ENCODE measurements around the gene NKX6-2.
"Not testable (repeated sequence)": the region's sequence is repeated elsewhere in the genome, so short reads cannot be mapped to it uniquely, and the experiment has no call there.

Gene NKX6-2

DNA sequence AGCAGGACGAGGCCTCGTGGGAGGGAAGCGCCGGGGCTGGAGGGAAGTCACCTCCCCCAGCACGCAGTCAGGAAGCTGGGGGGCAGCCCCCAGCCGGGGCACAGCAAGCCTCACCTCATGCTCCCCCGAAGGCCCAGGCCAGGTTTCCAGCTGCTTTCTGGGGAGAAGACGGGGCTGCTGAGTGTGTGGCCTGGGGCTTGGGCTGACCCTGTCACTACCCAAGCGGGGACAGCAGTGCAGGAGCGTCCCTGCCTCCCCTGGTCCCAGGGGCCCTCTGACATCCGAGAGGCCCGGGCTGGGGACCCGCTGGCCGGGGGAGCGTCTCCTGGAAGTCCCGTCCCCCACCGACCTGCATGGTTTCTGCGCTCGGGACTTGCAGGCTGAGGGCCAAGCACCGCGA lies 19.7 kb upstream of the NKX6-2 start:
- H3K27me3 ChIP-seq (ENCODE audit: control insufficient read depth, insufficient read depth, low read length, poor library complexity, severe bottlenecking), result no peaks in the 10 kb centered on the region
- no peaks in the 10 kb centered on the region for H3K9me3 ChIP-seq (ENCODE audit: control insufficient read depth, low read length)
- no peaks in the 10 kb centered on the region for H3K4me1 ChIP-seq (ENCODE audit: control insufficient read depth, insufficient read depth, low read length)
- H3K4me3 ChIP-seq (ENCODE audit: insufficient read depth, low read depth, low read length), result no peak overlapping the region
- WGBS, 2 experiments, result 81 to 87% methylated on average over 21 of the region's 21 CpGs
- H3K27ac ChIP-seq (ENCODE audit: insufficient read depth, low read depth, low read length, poor library complexity, severe bottlenecking), result no peak overlapping the region
- H3K36me3 ChIP-seq (ENCODE audit: control insufficient read depth, insufficient read depth, low read length), result no peaks in the 10 kb centered on the region

DNA sequence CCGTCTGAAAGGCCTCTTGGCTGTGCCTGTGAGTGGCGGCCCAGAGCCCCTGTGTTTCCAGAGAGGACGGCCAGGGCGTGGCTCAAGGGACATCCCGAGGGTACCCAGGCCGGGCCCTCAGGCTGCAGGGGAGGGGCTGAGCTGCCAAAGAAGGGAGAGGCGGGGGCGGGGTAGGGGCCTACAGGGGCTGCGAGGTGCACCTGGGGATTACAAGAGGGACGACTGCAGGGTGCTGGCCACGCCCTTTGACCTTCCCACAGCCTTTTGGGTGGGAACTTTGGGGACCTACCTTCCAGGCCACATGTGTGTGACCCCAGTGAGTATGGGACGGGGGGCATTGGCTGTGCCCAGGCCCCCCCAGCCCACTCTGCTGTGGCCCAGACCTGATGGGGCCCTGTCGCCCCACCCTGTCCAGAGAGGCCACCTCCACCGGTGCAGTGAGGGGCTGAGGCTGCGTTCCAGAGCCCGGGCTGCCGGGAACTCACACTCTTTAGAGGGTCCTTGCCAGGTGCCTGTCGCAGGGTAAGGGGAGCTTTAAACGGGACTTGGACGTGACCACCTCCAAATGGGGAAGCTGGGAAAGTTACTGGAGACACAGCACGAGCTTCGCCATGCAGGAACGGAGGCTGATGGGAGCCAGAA lies 19.0 kb upstream of the NKX6-2 start:
- Histone ChIP-seq H3K36me3 (ENCODE audit: control insufficient read depth, insufficient read depth, low read length) (no peaks in the 10 kb centered on the region), H3K27ac (ENCODE audit: insufficient read depth, low read depth, low read length, poor library complexity, severe bottlenecking) (no peak overlapping the region), H3K4me3 (ENCODE audit: insufficient read depth, low read depth, low read length) (no peak overlapping the region), H3K4me1 (ENCODE audit: control insufficient read depth, insufficient read depth, low read length) (no peaks in the 10 kb centered on the region), H3K27me3 (ENCODE audit: control insufficient read depth, insufficient read depth, low read length, poor library complexity, severe bottlenecking) (no peaks in the 10 kb centered on the region), H3K9me3 (ENCODE audit: control insufficient read depth, low read length) (no peaks in the 10 kb centered on the region)
- WGBS, 2 experiments, result 80 to 83% methylated on average over 23 of the region's 23 CpGs

DNA sequence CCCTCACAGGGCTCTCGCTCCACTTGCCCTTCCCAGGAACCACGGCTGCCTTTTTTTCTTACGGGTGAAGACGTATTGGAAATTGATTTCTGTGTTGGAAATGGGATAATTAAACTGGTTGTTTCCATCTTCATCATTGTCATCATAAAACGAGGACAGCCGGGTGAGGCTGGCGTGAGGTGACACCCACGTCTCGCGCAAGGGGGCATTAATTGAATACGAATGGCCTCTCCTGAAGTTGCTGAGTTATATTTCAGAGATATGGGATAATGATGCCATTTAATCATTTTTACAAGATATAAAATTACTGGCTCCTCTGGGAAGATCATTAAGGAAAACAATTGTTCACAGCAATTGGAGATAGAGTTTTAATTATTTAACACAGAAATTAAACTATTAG lies 18.3 kb upstream of the NKX6-2 start:
- no peaks in the 10 kb centered on the region for H3K27me3 ChIP-seq (ENCODE audit: control insufficient read depth, insufficient read depth, low read length, poor library complexity, severe bottlenecking)
- no peaks in the 10 kb centered on the region for H3K9me3 ChIP-seq (ENCODE audit: control insufficient read depth, low read length)
- WGBS, 2 experiments, result 94 to 98% methylated on average over 11 of the region's 11 CpGs
- no peak overlapping the region for H3K27ac ChIP-seq (ENCODE audit: insufficient read depth, low read depth, low read length, poor library complexity, severe bottlenecking)
- no peaks in the 10 kb centered on the region for H3K4me1 ChIP-seq (ENCODE audit: control insufficient read depth, insufficient read depth, low read length)
- H3K36me3 ChIP-seq (ENCODE audit: control insufficient read depth, insufficient read depth, low read length), result no peaks in the 10 kb centered on the region
- H3K4me3 ChIP-seq (ENCODE audit: insufficient read depth, low read depth, low read length), result no peak overlapping the region

DNA sequence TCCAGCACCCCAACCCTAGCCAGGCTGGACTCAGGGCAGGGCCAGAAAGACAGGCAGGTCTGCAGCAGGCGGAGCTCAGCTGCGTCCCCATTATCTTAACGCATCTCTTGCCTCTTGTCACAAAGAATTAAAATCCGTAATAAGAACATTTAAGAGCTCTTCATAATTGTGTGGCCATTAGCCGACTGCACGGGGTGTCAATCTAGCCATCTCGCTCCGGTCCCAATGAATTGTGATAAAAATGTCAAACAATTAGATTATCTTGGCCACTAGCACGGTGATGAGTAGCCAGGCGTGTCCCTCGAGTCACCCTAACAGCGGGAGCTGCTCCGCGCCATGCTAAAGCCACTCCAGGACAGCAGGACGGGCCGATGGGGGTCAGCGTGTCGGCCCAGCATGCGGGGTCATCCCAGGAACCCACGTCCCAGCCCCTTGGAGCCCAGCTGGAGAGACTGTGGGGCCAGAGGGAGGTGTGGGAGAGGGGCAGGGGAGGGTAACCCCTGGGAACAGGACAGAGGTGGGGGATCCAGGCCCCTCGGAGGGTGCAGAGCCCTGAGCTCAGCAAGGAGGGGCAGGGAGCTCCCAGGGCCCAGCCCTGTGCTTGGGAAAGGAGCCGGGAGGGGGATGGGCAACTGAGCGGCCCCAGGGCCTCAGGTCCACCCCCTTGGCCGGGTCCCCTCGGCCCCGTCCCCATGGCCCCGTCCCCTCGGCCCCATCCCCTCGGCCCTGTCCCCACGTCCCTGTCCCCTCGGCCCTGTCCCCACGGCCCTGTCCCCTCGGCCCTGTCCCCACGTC lies 17.7 kb upstream of the NKX6-2 start:
- Histone ChIP-seq H3K36me3 (ENCODE audit: control insufficient read depth, insufficient read depth, low read length) (no peaks in the 10 kb centered on the region), H3K27ac (ENCODE audit: insufficient read depth, low read depth, low read length, poor library complexity, severe bottlenecking) (no peak overlapping the region), H3K27me3 (ENCODE audit: control insufficient read depth, insufficient read depth, low read length, poor library complexity, severe bottlenecking) (no peaks in the 10 kb centered on the region), H3K4me3 (ENCODE audit: insufficient read depth, low read depth, low read length) (no peak overlapping the region), H3K9me3 (ENCODE audit: control insufficient read depth, low read length) (no peaks in the 10 kb centered on the region), H3K4me1 (ENCODE audit: control insufficient read depth, insufficient read depth, low read length) (no peaks in the 10 kb centered on the region)
- WGBS, 2 experiments, result 93% methylated on average over 34 of the region's 34 CpGs

DNA sequence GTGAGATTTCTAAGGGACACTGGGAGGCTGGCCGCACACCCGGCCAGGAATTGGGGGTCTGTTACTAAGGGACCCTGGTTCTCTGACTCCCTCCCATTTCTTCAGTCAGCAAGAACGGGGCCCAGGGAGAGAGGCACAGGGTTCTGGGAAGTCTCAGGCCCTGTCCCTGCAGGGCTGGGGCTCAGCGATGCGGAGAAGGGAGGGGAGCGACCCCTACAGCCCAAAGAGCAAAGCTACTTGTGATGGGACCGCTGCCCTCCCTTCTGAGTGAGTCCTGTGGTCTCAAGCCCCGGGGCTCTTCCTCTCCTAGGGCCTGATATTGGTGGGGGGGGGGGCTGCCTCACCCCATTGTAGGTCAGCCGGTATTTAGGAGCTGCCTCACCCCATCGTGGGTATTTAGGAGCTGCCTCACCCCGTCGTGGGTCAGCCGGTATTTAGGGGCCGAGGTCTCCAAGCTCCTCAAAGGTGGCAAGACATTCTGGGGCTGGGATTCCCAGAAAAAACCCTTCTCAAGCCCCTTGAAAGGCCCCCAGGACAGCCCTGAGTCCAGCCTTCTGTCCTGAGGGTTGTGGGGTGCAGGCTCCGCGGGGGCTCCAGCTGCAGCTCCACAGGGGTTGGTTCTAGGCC lies 16.9 kb upstream of the NKX6-2 start:
- 85 to 87% methylated on average over 16 of the region's 16 CpGs for WGBS, 2 experiments
- no peaks in the 10 kb centered on the region for H3K4me1 ChIP-seq (ENCODE audit: control insufficient read depth, insufficient read depth, low read length)
- H3K27me3 ChIP-seq (ENCODE audit: control insufficient read depth, insufficient read depth, low read length, poor library complexity, severe bottlenecking), result no peaks in the 10 kb centered on the region
- no peak overlapping the region for H3K4me3 ChIP-seq (ENCODE audit: insufficient read depth, low read depth, low read length)
- H3K9me3 ChIP-seq (ENCODE audit: control insufficient read depth, low read length), result no peaks in the 10 kb centered on the region
- H3K36me3 ChIP-seq (ENCODE audit: control insufficient read depth, insufficient read depth, low read length), result no peaks in the 10 kb centered on the region
- H3K27ac ChIP-seq (ENCODE audit: insufficient read depth, low read depth, low read length, poor library complexity, severe bottlenecking), result no peak overlapping the region

DNA sequence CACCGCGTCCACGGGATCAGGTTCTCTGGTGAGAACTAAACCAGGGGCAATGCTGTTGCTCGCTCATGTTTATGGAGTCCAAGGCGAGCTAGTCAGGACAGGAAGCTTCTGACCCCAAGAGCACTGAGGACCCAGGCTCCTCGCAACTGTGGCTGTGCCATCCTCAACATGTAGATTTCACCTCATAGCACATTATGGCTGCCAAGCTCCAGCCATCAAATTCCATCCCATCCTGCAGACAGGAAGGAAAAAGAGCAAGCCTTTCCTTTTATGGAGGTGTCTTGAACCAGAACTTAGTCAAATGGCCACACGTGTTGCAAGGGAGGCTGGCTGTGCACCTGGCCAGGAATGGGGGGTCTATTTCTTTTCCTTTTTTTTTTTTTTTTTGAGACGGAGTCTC lies 16.1 kb upstream of the NKX6-2 start:
- WGBS, 2 experiments, result 95 to 96% methylated on average over 8 of the region's 8 CpGs
- Histone ChIP-seq H3K27ac (ENCODE audit: insufficient read depth, low read depth, low read length, poor library complexity, severe bottlenecking) (no peak overlapping the region), H3K27me3 (ENCODE audit: control insufficient read depth, insufficient read depth, low read length, poor library complexity, severe bottlenecking) (no peaks in the 10 kb centered on the region), H3K4me1 (ENCODE audit: control insufficient read depth, insufficient read depth, low read length) (no peaks in the 10 kb centered on the region), H3K4me3 (ENCODE audit: insufficient read depth, low read depth, low read length) (no peak overlapping the region), H3K36me3 (ENCODE audit: control insufficient read depth, insufficient read depth, low read length) (no peaks in the 10 kb centered on the region), H3K9me3 (ENCODE audit: control insufficient read depth, low read length) (no peaks in the 10 kb centered on the region)

DNA sequence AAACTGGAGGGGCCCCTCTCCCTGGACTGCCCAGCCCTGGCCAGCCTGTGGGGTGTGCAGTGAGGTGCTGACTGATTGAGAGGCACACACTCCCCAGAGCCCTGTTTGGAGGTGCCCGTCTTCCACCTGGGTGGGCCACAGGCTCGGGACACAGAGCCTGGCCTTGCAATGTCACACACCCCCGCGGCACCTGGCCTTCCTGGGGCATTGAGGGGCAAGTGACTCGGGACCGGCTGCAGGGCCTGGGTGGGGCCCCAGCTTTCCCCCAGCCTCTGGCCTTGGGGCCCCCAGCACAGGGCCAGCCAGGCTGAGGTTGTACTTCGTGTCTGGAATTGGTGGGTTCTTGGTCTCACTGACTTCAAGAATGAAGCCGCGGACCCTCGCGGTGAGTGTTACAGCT lies 13.9 kb upstream of the NKX6-2 start:
- Histone ChIP-seq H3K9me3 (ENCODE audit: control insufficient read depth, low read length) (no peaks in the 10 kb centered on the region), H3K4me1 (ENCODE audit: control insufficient read depth, insufficient read depth, low read length) (no peaks in the 10 kb centered on the region), H3K4me3 (ENCODE audit: insufficient read depth, low read depth, low read length) (no peak overlapping the region), H3K27ac (ENCODE audit: insufficient read depth, low read depth, low read length, poor library complexity, severe bottlenecking) (no peak overlapping the region), H3K27me3 (ENCODE audit: control insufficient read depth, insufficient read depth, low read length, poor library complexity, severe bottlenecking) (peaks cover 3% of the 10 kb centered on the region), H3K36me3 (ENCODE audit: control insufficient read depth, insufficient read depth, low read length) (no peaks in the 10 kb centered on the region)
- WGBS, 2 experiments, result 93 to 96% methylated on average over 11 of the region's 11 CpGs

DNA sequence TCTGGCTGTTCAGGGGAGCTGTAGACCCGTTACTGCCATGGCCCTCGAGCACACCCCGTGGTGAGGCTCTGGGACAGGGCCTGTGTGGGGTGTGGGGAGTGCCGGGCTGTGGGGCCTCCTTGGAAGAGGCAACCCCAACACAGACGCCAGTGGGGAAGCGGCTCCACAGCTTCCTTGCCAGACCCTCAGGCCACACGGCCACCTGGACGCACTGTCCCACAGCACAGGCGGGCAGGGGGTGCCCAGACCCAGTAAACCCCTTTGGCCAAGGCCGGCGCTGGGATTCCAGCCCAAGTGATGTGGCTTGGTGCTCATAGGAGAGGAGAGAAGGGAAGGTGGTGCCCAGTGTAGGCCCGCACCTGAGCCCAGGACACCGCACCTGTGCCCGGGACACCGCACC lies 12.9 kb upstream of the NKX6-2 start:
- no peak overlapping the region for H3K27ac ChIP-seq (ENCODE audit: insufficient read depth, low read depth, low read length, poor library complexity, severe bottlenecking)
- H3K36me3 ChIP-seq (ENCODE audit: control insufficient read depth, insufficient read depth, low read length), result no peaks in the 10 kb centered on the region
- H3K9me3 ChIP-seq (ENCODE audit: control insufficient read depth, low read length), result no peaks in the 10 kb centered on the region
- H3K4me3 ChIP-seq (ENCODE audit: insufficient read depth, low read depth, low read length), result no peak overlapping the region
- WGBS, 2 experiments, result 90% methylated on average over 15 of the region's 15 CpGs
- peaks cover 3% of the 10 kb centered on the region for H3K27me3 ChIP-seq (ENCODE audit: control insufficient read depth, insufficient read depth, low read length, poor library complexity, severe bottlenecking)
- H3K4me1 ChIP-seq (ENCODE audit: control insufficient read depth, insufficient read depth, low read length), result no peaks in the 10 kb centered on the region

DNA sequence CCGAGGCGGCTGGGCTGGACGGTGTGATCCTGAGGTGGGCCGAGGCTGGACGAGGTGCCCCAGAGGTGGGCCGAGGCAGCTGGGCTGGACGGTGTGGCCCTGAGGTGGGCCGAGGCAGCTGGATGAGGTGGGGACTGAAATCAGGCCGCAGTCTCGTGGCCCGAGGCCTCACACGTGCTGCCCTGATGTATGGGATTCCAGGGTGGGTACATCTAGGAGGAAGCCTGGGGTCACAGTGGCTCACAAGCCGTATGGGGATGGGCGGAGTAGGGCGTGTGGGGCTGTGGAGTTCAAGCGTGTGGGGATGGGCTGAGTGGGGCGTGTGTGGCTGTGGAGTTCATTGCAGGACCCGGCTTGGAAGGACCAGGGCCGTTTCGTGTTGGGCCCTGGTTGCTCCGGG lies 12.5 kb upstream of the NKX6-2 start:
- Histone ChIP-seq H3K9me3 (ENCODE audit: control insufficient read depth, low read length) (no peaks in the 10 kb centered on the region), H3K4me3 (ENCODE audit: insufficient read depth, low read depth, low read length) (no peak overlapping the region), H3K4me1 (ENCODE audit: control insufficient read depth, insufficient read depth, low read length) (no peaks in the 10 kb centered on the region), H3K36me3 (ENCODE audit: control insufficient read depth, insufficient read depth, low read length) (no peaks in the 10 kb centered on the region), H3K27me3 (ENCODE audit: control insufficient read depth, insufficient read depth, low read length, poor library complexity, severe bottlenecking) (peaks cover 3% of the 10 kb centered on the region), H3K27ac (ENCODE audit: insufficient read depth, low read depth, low read length, poor library complexity, severe bottlenecking) (no peak overlapping the region)
- WGBS, 2 experiments, result 93 to 95% methylated on average over 21 of the region's 21 CpGs

DNA sequence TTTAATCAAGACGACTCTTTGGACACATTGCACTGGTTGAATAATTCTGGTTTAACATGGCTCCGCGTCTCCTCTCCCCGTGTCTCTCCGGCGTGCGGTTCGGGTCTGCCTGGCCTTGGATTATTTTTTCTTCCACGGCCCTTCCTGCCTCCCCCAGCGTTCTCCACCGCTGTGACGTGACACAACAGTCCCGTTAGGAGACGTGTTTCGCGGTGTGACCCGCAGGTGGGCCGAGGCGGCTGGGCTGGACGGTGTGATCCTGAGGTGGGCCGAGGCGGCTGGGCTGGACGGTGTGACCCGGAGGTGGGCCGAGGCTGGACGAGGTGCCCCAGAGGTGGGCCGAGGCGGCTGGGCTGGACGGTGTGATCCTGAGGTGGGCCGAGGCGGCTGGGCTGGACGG lies 12.0 kb upstream of the NKX6-2 start:
- H3K4me3 ChIP-seq (ENCODE audit: insufficient read depth, low read depth, low read length); H3K27me3 ChIP-seq (ENCODE audit: control insufficient read depth, insufficient read depth, low read length, poor library complexity, severe bottlenecking); H3K27ac ChIP-seq (ENCODE audit: insufficient read depth, low read depth, low read length, poor library complexity, severe bottlenecking); H3K9me3 ChIP-seq (ENCODE audit: control insufficient read depth, low read length); H3K36me3 ChIP-seq (ENCODE audit: control insufficient read depth, insufficient read depth, low read length); H3K4me1 ChIP-seq (ENCODE audit: control insufficient read depth, insufficient read depth, low read length): not testable (repeated sequence)
- 93 to 95% methylated on average over 27 of the region's 32 CpGs for WGBS, 2 experiments

Data from ectodermal cell (in vitro differentiated cells).